ENCODE data around the gene CARMIL1.

Gene CARMIL1

GRCh38 chr6:25449774-25450173 is 170.6 kb downstream of the CARMIL1 start:
- DNase-seq = no peak

GRCh38 chr6:25450469-25451198 is 171.5 kb downstream of the CARMIL1 start:
- no peak for DNase-seq

GRCh38 chr6:25452031-25452430 is 172.9 kb downstream of the CARMIL1 start:
- no peak for DNase-seq

GRCh38 chr6:25453288-25453687 is 174.1 kb downstream of the CARMIL1 start:
- DNase-seq = no peak

GRCh38 chr6:25454136-25454535 is 175.0 kb downstream of the CARMIL1 start:
- DNase-seq = no peak

- no peak for DNase-seq
These were observed 177.3 kb downstream of the CARMIL1 start for GRCh38 chr6:25456249-25457040.

- DNase-seq = no peak
These were observed 178.3 kb downstream of the CARMIL1 start for GRCh38 chr6:25457516-25457915.

GRCh38 chr6:25458485-25458884 is 179.3 kb downstream of the CARMIL1 start:
- no peak for DNase-seq

- no peak for DNase-seq
These were observed 183.2 kb downstream of the CARMIL1 start for GRCh38 chr6:25462235-25462897.

- no peak for DNase-seq
These were observed 184.3 kb downstream of the CARMIL1 start for GRCh38 chr6:25463441-25463840.

- no peak for DNase-seq
These were observed 185.1 kb downstream of the CARMIL1 start for GRCh38 chr6:25464225-25464624.

- no peak for DNase-seq
These were observed 186.8 kb downstream of the CARMIL1 start for GRCh38 chr6:25465941-25466340.

GRCh38 chr6:25468881-25469280 is 189.7 kb downstream of the CARMIL1 start:
- DNase-seq = no peak

- DNase-seq = no peak
These were observed 190.7 kb downstream of the CARMIL1 start for GRCh38 chr6:25469797-25470388.

- peak in 1 of 6 experiments; percentile 9 for DNase-seq
These were observed 193.1 kb downstream of the CARMIL1 start for GRCh38 chr6:25472306-25472705.

GRCh38 chr6:25472906-25473305 is 193.7 kb downstream of the CARMIL1 start:
- no peak for DNase-seq

- no peak for DNase-seq
These were observed 194.3 kb downstream of the CARMIL1 start for GRCh38 chr6:25473447-25473846.

GRCh38 chr6:25476126-25476525 is 197.0 kb downstream of the CARMIL1 start:
- no peak for DNase-seq

GRCh38 chr6:25477006-25477590 is 197.9 kb downstream of the CARMIL1 start:
- DNase-seq = no peak

GRCh38 chr6:25478973-25479372 is 199.8 kb downstream of the CARMIL1 start:
- no peak for DNase-seq

GRCh38 chr6:25481267-25481666 is 202.1 kb downstream of the CARMIL1 start:
- DNase-seq = no peak

GRCh38 chr6:25482996-25483395 is 203.8 kb downstream of the CARMIL1 start:
- no peak for DNase-seq

GRCh38 chr6:25483943-25484342 is 204.8 kb downstream of the CARMIL1 start:
- DNase-seq = no peak

Measured in stimulated activated naive CD4-positive, alpha-beta T cell (primary cell).